GM19099 (cell line): Measurements from ENCODE around the gene LAMA3.

Experiments used
- POLR2A ChIP-seq: IDR thresholded peaks from 3 replicates; pipeline ENCODE4 v1.6.1; 2011; ENCODE audit warnings: low read depth; ENCODE audit not compliant: insufficient read length; ENCODE audit errors: extremely low read depth

The LAMA3 gene

DNA sequence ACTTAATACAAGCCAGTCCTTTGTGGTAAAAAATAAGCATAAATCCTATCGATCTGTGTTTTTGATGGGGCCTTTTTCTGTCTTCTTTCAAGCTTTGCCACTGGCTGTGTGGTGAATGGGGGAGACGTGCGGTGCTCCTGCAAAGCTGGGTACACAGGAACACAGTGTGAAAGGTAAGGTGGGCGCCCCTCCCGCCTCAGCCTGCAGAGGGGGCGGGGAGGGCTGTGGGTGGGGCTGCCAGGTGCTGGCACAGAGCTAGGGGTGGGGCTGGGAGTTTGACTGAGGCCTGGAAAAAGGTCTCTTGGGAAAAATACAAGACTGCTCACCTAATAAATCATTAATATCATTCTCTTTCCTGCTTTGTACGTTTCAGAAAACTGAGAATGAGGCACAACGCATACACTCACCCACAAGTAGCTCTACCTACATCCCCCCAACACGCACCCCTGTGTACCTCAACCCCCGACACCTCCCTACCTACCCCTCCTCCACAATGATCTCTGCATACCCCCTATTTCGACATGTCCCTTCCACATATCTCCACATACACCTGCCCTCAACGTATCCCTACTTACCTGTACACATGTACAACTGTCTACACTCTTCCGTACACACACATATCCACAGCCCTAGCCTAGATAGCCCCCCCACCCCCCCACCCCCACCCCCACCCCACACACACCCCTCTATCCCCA, 195.6 kb downstream of the LAMA3 start:
- no peak for TF ChIP-seq POLR2A

DNA sequence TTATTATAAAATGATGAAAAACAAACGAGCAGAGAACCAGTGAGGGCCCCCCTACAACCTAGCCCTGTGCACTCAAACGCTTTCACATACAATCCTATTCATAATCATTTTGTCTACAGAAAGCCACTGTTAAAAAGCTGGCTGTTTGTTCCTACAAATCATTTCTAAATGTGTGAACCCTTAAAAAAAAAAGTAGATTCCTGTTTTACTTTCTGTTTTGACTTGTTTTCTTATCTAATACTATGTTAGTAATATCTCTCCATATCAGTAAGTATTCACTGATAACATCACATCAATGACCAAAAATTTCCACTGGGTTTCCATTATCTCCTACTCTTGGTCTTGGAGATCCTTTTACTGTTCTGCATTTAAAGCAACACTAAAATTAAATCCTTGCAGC, 196.5 kb downstream of the LAMA3 start:
- no peak for TF ChIP-seq POLR2A

DNA sequence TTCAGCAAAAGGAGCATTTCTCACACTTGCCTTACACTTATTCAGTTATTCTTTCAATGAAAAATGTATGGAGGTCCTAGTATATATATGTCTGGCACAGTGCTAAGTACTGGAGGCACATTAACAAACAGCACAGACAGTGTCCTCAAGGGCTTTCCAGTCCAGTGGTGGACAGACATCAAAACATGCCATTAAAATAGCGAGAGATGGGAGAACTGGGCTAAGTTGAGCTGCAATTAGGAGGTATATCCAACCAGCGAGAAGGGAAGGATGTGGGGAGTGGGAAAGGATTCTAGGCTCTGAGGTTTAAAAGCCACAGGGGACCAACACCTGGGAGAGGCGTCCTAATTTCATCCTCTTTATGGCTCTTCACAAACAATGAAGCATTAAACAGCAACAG, 197.8 kb downstream of the LAMA3 start:
- TF ChIP-seq POLR2A: no peak

DNA sequence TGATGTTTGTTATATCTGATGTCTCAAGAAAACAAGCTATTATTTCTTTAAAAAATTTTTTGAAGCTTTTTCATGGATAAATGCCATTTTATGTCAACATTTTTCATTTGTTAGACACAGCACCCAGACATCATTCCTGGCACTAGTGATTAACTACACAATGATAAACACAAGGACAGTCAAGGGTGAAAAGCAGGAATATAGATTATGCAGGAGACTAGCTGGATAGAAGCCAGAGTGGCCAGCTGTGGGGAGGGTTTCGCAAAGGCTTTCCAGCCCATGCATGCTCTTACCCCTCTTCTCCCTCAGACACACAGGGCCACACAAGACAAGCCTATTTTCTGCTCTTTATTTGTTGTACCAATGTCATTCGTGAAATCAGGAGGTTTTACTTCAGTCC, 198.2 kb downstream of the LAMA3 start:
- no peak for TF ChIP-seq POLR2A

DNA sequence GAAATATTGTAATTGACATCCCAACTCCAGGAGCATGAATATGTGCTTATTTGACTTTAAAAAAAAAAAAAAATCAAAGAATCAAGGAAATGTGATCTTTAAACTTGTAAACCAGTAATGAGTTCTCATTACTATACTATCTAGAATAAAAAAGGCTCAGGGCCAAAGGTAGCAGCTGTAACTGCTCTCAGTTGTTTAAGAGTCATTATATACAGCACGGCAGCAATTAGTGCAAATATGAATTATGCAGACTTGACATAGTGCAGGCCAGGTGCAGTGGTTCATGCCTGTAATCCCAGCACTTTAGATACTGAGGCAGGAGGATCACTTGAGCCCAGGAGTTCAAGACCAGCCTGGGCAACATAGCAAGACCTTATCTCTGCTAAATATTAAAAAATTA, 199.6 kb downstream of the LAMA3 start:
- TF ChIP-seq POLR2A: no peak

DNA sequence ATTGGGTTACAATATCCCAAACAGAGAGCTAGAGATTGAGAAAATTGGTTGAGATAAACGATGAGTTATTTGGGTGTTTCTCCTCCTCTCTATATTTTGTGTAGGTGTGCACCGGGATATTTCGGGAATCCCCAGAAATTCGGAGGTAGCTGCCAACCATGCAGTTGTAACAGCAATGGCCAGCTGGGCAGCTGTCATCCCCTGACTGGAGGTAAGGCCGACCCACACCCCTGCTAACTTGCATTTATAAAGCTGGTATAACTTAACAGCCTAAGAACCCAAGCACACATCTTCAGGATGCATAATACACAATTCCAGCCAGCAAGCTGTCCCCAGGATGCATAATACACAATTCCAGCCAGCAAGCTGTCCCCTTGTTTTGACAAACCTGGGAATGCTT, 200.7 kb downstream of the LAMA3 start:
- TF ChIP-seq POLR2A: no peak

DNA sequence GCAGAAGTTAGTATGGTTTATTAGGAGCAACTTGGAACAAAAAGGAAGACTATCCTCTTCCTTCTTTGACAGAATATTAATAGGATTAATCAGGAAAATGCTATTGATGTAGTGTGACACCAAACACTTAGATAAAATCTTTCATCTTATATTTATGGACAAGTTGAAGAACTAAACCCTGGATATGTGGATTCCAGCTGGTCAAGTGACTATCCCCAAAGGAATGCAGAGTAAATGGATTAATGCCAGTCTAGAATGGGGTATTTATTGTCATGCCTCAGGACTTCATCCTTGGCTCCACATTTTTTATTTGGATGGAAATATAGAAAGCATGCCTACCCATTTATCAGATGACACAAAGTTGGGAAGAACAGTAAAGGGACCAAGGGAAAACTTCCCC, 201.3 kb downstream of the LAMA3 start:
- no peak for TF ChIP-seq POLR2A

DNA sequence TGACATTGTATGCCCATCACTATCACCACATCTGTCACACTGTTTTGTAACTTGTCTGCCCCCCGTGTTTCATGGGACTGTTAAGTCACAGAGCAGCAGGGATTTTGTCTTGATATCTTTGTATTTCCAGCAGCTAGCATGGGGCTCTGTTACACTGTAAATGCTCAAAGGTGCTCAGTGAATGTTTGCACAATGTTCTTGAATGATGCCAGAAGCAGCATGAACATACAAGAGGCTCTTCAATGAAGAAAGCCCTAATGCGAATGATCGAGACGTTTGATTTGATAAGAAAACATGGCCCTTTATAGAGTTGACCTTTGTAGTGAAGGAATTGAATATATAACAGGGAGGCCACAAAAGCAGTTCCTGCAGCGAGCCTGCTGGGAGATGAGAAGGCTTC, 204.4 kb downstream of the LAMA3 start:
- no peak for TF ChIP-seq POLR2A

DNA sequence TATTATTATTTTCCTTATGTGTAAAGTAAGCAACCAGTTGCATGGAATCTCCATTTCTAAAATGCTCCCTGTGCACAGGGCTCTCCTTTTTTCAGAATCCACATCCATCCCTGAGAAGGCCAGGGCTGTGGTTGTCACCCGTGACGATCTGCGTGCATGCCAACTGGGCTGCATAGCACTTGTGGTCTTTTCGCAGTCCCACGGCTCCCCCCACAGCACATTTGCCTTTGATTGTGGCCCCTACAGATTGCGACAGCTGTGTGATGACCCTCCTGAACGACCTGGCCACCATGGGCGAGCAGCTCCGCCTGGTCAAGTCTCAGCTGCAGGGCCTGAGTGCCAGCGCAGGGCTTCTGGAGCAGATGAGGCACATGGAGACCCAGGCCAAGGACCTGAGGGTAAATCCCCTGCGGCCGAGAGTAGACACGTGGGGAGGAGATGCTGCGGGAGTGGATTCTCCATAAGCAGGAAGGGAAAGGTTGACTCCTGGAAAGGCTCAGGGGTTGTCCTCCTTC, 205.5 kb downstream of the LAMA3 start:
- TF ChIP-seq POLR2A: no peak

DNA sequence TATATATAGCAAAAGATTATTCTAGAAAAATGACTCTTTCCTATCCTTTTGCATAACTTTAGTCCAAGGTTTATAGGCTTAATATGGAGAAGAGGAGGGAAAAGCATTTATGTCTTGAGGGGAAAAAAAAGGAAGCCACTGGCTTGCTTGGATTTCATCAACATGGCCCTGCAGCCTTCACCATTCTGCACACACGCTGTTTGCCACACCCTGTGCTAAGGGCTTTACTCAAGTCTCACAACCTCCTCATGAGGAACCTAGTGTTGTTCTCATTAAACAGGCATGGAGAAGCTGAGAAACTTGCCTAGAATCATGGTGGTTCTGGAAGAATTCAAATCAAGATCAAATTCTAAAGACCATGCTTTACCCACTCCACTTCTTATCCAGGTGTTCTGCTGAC, 208.0 kb downstream of the LAMA3 start:
- TF ChIP-seq POLR2A: no peak

DNA sequence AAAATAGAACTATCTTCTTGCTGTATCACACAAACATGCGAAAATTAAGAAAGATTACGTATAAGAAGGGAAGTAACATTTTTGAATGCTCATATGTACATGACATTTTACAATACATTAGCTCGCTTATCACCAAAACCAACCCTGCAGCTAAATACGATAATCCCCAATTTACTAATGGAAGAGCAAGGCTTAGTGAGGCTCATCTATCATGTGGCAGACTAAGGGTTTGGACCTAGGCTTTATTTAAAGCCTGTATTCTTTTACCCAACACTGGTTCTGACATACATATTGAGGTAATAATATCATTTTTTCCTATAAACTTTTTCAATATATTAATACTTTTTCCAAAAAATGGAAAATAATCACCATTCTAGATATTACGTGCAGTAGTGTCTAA, 208.5 kb downstream of the LAMA3 start:
- no peak for TF ChIP-seq POLR2A

DNA sequence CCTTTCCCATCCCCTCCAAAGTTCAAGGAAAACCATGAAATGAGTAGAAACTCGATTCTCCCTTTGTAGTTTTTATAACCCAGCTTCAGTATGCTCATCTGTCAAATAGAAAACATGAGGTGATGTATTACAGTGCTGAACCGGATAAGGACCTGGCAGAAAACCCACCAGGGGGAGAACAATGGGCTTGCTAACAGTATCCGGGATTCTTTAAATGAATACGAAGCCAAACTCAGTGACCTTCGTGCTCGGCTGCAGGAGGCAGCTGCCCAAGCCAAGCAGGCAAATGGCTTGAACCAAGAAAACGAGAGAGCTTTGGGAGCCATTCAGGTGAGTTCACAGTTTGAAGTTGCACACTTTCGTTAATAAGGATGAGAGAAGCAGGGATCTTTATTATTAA, 211.7 kb downstream of the LAMA3 start:
- no peak for TF ChIP-seq POLR2A

DNA sequence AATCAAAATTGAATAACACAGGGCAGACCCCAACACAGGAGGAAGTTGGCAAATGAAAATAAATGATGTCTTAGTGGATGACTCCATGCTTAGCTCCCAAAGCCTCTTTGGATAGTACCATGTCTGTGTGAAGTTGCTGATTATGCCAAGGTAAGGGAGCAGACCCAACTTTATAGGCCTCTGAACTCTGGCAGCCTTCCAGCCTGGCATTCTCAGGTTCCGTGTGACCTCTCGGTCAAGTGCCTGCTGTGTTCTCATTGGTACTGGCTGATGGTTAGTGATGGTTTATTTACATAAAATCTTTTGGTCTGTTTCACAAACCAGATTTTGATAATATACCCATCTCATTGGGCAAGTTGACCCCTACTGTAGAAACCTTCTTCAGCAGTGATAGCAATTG, 213.1 kb downstream of the LAMA3 start:
- TF ChIP-seq POLR2A: no peak

DNA sequence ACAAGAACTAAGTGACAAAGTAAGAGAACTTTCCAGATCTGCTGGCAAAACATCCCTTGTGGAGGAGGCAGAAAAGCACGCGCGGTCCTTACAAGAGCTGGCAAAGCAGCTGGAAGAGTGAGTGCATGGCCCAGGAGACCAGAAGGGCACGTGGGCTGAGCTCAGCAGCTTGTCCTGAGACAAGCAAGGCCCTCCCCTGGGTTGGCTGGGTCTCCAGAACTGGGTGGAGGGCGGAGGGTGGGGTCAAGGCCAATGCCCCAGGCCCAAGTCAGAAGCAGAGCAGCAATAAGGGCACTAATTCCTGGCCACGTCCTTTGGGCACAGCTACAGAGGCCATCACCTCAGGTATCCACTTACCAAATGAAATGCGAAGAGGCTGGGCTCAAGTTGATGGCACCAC, 214.7 kb downstream of the LAMA3 start:
- TF ChIP-seq POLR2A: no peak

DNA sequence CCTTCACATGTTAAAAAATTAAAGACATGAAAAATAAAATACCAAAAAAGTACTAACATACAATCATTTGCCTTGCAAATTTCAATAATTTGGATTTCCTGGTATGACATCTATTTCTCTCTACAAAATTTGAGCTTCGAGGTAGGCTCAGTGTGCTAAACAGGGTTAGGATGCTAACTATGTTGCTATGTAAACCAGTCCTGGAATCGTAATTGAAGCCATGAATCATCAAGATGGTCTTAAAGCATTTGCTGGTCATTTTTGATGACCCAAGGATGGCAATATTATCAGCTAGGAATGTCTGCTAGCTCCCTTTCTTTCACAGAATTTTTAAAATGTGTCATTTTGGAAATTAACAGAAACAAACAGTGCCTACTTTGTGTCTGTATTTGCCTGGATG, 217.4 kb downstream of the LAMA3 start:
- TF ChIP-seq POLR2A: no peak

DNA sequence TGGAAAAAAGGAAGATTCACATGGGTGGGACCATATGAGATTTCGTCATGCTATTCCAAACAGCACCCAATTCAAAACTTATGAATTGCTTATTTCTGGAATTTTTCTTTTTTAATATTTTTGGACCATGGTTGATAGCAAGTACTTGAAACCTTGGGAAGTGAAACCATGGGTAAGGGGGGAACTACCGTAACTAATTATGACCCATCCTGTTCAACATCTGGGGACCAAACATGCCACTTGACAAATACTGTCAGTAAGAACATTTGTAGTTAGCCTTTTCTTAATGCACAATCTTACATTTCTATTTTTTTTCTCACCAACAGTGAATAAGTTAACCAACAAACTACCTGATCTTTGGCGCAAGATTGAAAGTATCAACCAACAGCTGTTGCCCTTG, 219.6 kb downstream of the LAMA3 start:
- no peak for TF ChIP-seq POLR2A

DNA sequence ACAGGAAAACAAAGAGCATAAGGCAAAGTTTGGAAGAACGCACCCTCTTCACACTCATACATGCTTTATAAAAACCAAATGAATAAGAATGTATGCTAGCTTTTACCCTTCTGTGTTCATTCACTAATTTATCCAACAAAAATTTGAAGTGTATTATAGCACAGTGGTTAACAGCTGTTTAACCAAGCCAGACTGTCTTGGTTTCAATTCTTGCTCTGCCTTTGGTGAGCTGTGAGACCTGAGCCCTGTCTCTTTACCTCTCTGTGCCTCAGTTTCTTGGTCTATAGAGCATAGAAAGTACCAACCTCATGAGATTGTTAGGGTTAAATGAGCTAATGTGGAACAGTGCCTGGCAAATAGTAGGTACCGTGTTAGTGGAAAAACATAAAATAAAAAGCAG, 220.8 kb downstream of the LAMA3 start:
- TF ChIP-seq POLR2A: no peak
